Ishikawa (cell line): ENCODE results near the gene LRRC74B.

Experiments
- CEBPB ChIP-seq: IDR thresholded peaks from 2 replicates; pipeline ENCODE4 v1.6.1; 2012
- CREB1 ChIP-seq: IDR thresholded peaks from 2 replicates; pipeline ENCODE4 v1.6.1; 2012; ENCODE audit warnings: low read depth
- EGR1 ChIP-seq: IDR thresholded peaks from 2 replicates; pipeline ENCODE4 v1.6.1; 2012
- EP300 ChIP-seq: IDR thresholded peaks from 2 replicates; pipeline ENCODE4 v1.6.1; 2012; ENCODE audit warnings: borderline replicate concordance
- FOXM1 ChIP-seq: IDR thresholded peaks from 2 replicates; pipeline ENCODE4 v1.6.1; 2012; ENCODE audit warnings: low read depth, borderline replicate concordance
- NFIC ChIP-seq: IDR thresholded peaks from 2 replicates; pipeline ENCODE4 v1.6.1; 2012
- RAD21 ChIP-seq: IDR thresholded peaks from 2 replicates; pipeline ENCODE4 v1.6.1; 2012; ENCODE audit warnings: low read depth
- TAF1 ChIP-seq: IDR thresholded peaks from 2 replicates; pipeline ENCODE4 v1.6.1; 2012; ENCODE audit warnings: low read depth, mild to moderate bottlenecking
- TCF12 ChIP-seq: IDR thresholded peaks from 2 replicates; pipeline ENCODE4 v1.6.1; 2012; ENCODE audit warnings: low read depth
- TEAD4 ChIP-seq: IDR thresholded peaks from 2 replicates; pipeline ENCODE4 v1.6.1; 2012
- YY1 ChIP-seq: IDR thresholded peaks from 2 replicates; pipeline ENCODE4 v1.6.1; 2012; ENCODE audit warnings: low read depth
- ZBTB7A ChIP-seq: IDR thresholded peaks from 2 replicates; pipeline ENCODE4 v1.6.1; 2012; ENCODE audit warnings: low read depth
- TF ChIP-seq, protein P1 (sequence below): IDR thresholded peaks from 2 replicates; pipeline ENCODE4 v1.6.1; 2012
- TF ChIP-seq, protein P2 (sequence below): IDR thresholded peaks from 2 replicates; pipeline ENCODE4 v1.6.1; 2012; ENCODE audit warnings: low read depth, mild to moderate bottlenecking
- TF ChIP-seq, protein P3 (sequence below): IDR thresholded peaks from 2 replicates; pipeline ENCODE4 v1.6.1; 2012

The LRRC74B gene

DNA sequence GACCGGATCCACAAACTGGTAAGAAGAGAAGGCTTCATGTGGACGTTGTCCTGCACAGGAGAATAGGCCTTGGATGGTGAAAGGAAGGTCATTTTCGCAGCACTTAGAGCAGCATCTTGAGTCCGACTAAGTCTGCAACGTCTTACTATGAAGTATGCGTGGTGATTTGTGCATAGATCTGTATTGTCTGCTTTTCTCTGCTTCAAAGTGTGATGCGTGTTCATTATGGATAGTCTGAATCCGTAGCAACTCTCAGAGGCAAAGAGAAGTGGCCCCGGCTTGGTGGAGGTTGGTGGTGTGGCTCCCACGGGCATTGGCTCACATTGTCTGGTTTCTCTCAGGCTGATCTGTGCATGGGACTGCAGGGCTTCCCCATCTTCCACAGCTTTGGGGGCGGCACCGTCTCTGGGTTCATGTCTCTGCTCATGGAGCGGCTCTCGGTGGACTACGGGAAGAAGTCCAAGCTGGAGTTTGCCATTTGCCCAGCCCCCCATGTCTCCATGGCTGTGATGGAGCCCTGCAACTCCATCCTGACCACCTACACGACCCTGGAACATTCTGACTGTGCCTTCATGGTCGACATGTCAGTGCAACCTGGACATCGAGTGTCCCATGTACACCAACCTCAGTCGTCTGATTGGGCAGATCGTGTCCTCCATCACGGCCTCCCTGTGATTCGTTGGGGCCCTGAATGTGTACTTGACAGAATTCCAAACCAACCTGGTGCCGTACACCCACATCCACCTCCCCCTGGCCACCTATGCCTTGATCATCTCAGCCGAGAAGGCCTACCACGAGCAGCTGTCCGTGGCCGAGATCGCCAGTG, 21.5 kb downstream of the LRRC74B start:
- no peak for TF ChIP-seq NFIC
- no peak for TF ChIP-seq ZBTB7A
- TF ChIP-seq, protein P1, sequence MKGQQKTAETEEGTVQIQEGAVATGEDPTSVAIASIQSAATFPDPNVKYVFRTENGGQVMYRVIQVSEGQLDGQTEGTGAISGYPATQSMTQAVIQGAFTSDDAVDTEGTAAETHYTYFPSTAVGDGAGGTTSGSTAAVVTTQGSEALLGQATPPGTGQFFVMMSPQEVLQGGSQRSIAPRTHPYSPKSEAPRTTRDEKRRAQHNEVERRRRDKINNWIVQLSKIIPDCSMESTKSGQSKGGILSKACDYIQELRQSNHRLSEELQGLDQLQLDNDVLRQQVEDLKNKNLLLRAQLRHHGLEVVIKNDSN, result no peak
- no peak for TF ChIP-seq TEAD4
- no peak for TF ChIP-seq EP300

DNA sequence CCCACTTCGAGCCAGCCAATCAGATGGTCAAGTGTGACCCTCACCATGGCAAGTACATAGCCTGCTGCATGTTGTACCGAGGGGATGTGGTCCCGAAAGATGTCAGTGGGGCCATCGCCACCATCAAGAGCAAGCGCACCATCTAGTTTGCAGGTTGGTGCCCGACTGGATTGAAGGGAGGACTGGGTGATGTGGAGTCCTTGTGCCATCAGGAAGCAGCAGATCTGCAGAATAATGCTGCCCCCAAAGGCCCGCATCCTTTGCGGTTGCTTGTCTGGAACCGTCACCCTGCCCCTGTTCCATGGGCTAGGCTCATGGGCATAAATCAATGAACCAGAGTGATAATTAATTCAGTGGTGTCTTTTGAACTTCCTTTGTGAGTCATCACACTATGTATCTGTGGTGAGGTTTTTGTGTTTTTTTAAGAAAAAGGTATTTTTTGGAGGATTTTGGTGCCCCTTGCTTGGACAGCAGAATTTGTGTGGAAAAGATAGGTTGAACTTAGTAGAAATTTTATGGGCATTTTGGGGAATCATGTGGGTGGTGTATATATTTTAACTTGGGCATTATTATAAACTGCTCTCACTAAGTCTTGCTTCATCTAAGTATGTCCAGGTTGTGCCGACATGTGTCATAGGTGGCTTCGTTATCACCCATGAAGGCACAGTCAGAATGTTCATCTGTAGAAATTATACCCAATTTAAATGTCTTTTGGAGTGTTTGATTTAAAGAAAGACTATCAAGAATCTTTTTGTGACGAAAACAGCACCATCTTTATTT, 22.3 kb downstream of the LRRC74B start:
- TF ChIP-seq, protein P2, sequence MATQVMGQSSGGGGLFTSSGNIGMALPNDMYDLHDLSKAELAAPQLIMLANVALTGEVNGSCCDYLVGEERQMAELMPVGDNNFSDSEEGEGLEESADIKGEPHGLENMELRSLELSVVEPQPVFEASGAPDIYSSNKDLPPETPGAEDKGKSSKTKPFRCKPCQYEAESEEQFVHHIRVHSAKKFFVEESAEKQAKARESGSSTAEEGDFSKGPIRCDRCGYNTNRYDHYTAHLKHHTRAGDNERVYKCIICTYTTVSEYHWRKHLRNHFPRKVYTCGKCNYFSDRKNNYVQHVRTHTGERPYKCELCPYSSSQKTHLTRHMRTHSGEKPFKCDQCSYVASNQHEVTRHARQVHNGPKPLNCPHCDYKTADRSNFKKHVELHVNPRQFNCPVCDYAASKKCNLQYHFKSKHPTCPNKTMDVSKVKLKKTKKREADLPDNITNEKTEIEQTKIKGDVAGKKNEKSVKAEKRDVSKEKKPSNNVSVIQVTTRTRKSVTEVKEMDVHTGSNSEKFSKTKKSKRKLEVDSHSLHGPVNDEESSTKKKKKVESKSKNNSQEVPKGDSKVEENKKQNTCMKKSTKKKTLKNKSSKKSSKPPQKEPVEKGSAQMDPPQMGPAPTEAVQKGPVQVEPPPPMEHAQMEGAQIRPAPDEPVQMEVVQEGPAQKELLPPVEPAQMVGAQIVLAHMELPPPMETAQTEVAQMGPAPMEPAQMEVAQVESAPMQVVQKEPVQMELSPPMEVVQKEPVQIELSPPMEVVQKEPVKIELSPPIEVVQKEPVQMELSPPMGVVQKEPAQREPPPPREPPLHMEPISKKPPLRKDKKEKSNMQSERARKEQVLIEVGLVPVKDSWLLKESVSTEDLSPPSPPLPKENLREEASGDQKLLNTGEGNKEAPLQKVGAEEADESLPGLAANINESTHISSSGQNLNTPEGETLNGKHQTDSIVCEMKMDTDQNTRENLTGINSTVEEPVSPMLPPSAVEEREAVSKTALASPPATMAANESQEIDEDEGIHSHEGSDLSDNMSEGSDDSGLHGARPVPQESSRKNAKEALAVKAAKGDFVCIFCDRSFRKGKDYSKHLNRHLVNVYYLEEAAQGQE, result no peak
- no peak for TF ChIP-seq TEAD4
- TF ChIP-seq, protein P1, result no peak
- TF ChIP-seq, protein P3, sequence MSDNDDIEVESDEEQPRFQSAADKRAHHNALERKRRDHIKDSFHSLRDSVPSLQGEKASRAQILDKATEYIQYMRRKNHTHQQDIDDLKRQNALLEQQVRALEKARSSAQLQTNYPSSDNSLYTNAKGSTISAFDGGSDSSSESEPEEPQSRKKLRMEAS, result no peak
- TF ChIP-seq CREB1, result no peak
- no peak for TF ChIP-seq TAF1
- TF ChIP-seq EP300, result no peak
- no peak for TF ChIP-seq ZBTB7A
- no peak for TF ChIP-seq CEBPB
- no peak for TF ChIP-seq FOXM1
- no peak for TF ChIP-seq NFIC
- TF ChIP-seq YY1, result no peak
- TF ChIP-seq EGR1, result no peak
- TF ChIP-seq TCF12, result no peak
- TF ChIP-seq RAD21, result no peak

DNA sequence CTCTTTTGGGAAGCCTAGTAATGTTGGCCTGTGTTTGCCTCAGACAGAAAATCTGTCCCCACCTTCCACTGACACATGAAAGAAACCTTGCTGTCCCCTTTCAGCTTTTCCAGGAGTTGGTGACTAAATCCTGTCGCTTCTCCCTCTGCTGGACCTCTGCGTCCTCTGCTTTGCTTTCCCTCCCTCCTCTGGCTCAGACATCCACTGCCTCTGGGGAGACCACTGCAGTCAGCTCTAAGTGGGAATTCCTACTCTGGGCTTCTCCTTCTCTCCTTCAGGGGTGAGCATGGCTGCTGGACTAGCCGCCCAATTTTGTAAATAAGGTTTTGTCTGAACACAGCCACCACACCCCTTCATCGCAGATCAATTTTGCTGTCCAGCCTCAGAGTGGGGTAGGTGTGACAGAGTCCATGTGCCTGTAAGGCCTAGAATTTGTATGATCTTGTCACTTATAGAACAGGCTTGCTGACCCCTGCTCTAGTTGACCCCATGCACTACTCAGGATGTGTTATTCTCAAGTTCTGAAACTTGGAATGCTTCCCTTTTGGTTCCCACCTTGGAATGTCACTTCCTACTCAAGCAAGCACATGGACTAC, 23.0 kb downstream of the LRRC74B start:
- TF ChIP-seq TAF1, result no peak
- no peak for TF ChIP-seq NFIC
- no peak for TF ChIP-seq ZBTB7A
- no peak for TF ChIP-seq RAD21
- TF ChIP-seq CEBPB, result no peak
- TF ChIP-seq CREB1, result no peak
- no peak for TF ChIP-seq YY1
- TF ChIP-seq, protein P1, result no peak
- TF ChIP-seq, protein P3, result no peak
- TF ChIP-seq EGR1, result no peak
- no peak for TF ChIP-seq EP300
- TF ChIP-seq TEAD4, result no peak
- no peak for TF ChIP-seq TCF12
- no peak for TF ChIP-seq FOXM1
- TF ChIP-seq, protein P2, result no peak

DNA sequence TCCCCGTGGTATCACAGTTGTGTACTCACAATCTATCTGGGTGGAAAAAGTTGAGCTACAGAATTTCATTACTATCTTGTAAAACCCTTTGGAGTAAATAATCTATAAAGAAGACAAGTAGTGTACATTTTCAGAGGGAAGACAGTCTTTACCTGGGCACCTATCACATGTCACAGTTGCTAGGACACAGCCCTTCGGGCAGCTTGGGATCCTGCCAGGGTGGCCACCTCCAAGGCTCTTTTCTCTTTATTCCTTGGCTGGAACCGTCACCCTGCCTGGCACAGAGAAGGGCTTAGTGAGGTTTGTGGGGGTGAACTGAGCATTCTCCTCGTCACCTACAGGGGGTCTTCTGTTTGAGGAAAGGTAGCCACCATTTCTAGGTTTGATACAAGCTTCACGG, 23.6 kb downstream of the LRRC74B start:
- TF ChIP-seq YY1, result no peak
